ENCODE results near the gene SYNDIG1.

The SYNDIG1 gene

GRCh38 chr20:24459733-24460132 is 9.7 kb upstream of the SYNDIG1 start:
- DNase-seq (ENCODE audit: low read depth in 1 of 2, low spot score in 1 of 2) = no peak
- Histone ChIP-seq H3K27me3 (ENCODE audit: insufficient read depth, poor library complexity, severe bottlenecking) (peaks cover 3% of the 10 kb centered on the region), H3K4me3 (replicated peaks; ENCODE audit: insufficient read depth, low read length) (no peak overlapping the region), H3K27ac (replicated peaks) (no peak overlapping the region)
- TF ChIP-seq SPI1 (IDR thresholded peaks at IDR 0.05; ENCODE audit: borderline replicate concordance, low read depth) = no peak
- TF ChIP-seq CTCF (IDR thresholded peaks at IDR 0.05; ENCODE audit: insufficient read depth, low read length) = no peak
- TF ChIP-seq REST (IDR thresholded peaks at IDR 0.05; ENCODE audit: insufficient replicate concordance, low read depth) = no peak
- no peak for TF ChIP-seq POLR2AphosphoS5 (IDR thresholded peaks at IDR 0.05; ENCODE audit: low read depth)
- TF ChIP-seq GABPA (IDR thresholded peaks at IDR 0.05; ENCODE audit: low read depth) = no peak

GRCh38 chr20:24460712-24461111 is 8.7 kb upstream of the SYNDIG1 start:
- H3K4me3 ChIP-seq (replicated peaks; ENCODE audit: insufficient read depth, low read length) = no peak overlapping the region
- H3K27ac ChIP-seq (replicated peaks) = no peak overlapping the region
- peaks cover 3% of the 10 kb centered on the region for H3K27me3 ChIP-seq (ENCODE audit: insufficient read depth, poor library complexity, severe bottlenecking)
- no peak for DNase-seq (ENCODE audit: low read depth in 1 of 2, low spot score in 1 of 2)
- TF ChIP-seq GABPA (IDR thresholded peaks at IDR 0.05; ENCODE audit: low read depth) (no peak), CTCF (IDR thresholded peaks at IDR 0.05; ENCODE audit: insufficient read depth, low read length) (no peak), POLR2AphosphoS5 (IDR thresholded peaks at IDR 0.05; ENCODE audit: low read depth) (no peak)

GRCh38 chr20:24461848-24462247 is 7.6 kb upstream of the SYNDIG1 start:
- no peak overlapping the region for H3K27ac ChIP-seq (replicated peaks)
- H3K27me3 ChIP-seq (ENCODE audit: insufficient read depth, poor library complexity, severe bottlenecking) = peaks cover 7% of the 10 kb centered on the region
- H3K4me3 ChIP-seq (replicated peaks; ENCODE audit: insufficient read depth, low read length) = no peak overlapping the region
- no peak for TF ChIP-seq POLR2AphosphoS5 (IDR thresholded peaks at IDR 0.05; ENCODE audit: low read depth)
- DNase-seq (ENCODE audit: low read depth in 1 of 2, low spot score in 1 of 2) = no peak

- no peak overlapping the region for H3K27ac ChIP-seq (replicated peaks)
- TF ChIP-seq GABPA (IDR thresholded peaks at IDR 0.05; ENCODE audit: low read depth) (no peak), CTCF (IDR thresholded peaks at IDR 0.05; ENCODE audit: insufficient read depth, low read length) (no peak), SPI1 (IDR thresholded peaks at IDR 0.05; ENCODE audit: borderline replicate concordance, low read depth) (no peak), POLR2AphosphoS5 (IDR thresholded peaks at IDR 0.05; ENCODE audit: low read depth) (no peak), REST (IDR thresholded peaks at IDR 0.05; ENCODE audit: insufficient replicate concordance, low read depth) (no peak)
These were observed 6.9 kb upstream of the SYNDIG1 start for GRCh38 chr20:24462460-24463010.

More at GRCh38 chr20:24462460-24463010, 6.9 kb upstream of the SYNDIG1 start:
- no peak for DNase-seq (ENCODE audit: low read depth in 1 of 2, low spot score in 1 of 2)
- Histone ChIP-seq H3K4me3 (replicated peaks; ENCODE audit: insufficient read depth, low read length) (no peak overlapping the region), H3K27me3 (ENCODE audit: insufficient read depth, poor library complexity, severe bottlenecking) (peaks cover 7% of the 10 kb centered on the region)
